GM12872 (cell line): ENCODE data around the gene TAF1B.

Experiments
- CTCF ChIP-seq: IDR thresholded peaks from 3 replicates; pipeline ENCODE4 v1.5.1; 2011; ENCODE audit warnings: low read depth, mild to moderate bottlenecking, low read length, moderate library complexity; ENCODE audit not compliant: insufficient read depth

TAF1B gene

GRCh38 chr2:9968553-9969497, 125.6 kb downstream of the TAF1B start:
- TF ChIP-seq CTCF = no peak

DNA sequence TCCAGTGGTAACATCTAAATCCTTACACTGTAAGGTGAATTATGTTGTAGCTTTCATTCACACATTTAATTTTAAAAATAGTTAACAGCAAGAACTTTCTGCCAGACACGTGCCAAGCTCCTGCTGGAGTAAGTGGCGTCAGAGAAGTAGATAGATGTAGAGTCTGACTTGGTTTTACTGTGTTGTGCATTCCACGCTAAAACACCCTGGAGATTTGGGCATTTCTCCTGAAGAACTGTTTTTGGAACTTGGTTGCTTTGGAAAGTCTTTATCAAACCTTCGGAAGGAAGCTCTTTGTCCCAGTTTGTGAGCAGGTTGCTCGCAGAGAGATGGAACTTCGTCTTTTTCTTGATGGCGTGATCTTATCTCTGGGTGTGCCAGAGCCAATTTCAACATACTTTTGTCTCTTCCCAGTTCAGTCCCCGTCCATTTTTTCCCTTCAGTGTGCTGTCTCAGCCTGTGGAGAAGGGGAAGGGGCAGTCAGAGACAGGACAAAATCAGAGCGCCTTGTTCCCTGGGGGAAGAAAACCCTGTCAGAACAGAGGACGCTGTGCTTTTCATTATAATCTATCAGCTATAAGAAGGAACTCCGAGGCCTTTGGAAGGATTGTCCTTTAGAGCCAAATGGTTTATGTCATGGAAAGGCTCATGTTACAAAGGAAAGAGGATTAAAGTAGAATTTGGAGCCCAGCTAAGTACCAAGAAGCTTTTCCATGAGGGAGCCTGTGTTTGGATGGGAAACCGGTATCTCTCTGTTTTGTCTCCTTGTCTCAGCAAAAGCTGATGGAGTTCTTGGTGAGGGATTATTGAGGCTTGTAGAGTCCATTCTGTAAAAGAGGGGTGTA, 127.1 kb downstream of the TAF1B start:
- no peak for TF ChIP-seq CTCF

DNA sequence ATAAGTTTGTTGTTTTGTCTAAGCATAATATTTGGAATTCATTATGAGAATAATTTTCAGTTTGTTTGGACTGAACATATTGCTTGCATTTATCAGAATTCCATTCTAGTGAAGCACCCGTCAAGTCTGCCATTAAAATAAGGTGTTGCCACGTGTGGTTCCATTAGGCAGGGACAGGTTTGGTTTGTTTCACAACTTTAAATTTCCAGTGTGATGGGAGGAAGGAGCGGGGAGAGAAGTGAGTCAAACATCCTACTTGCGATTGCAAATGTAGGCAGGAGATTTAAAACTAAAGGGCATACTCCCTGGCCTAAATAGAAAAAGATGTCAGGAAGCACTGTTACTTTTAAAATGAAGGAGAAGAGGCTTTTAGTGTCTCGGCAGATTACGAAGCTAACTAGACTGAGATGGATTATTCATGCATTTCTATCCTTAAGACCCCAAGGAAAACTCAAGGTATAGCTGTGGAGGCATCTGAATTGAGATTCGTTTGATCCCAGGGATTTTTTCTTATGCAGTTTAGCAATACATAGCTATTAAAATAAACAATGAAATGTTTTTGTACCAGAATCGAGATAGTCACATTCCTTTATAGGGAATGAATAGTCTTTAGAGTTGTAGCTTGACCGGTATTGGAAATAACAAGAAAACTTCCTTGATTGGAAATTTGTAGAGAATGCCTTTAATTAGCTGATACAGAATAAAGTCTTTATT, 128.0 kb downstream of the TAF1B start:
- TF ChIP-seq CTCF = no peak

- TF ChIP-seq CTCF = no peak
Observed at GRCh38 chr2:9971890-9972289, 128.6 kb downstream of the TAF1B start.

GRCh38 chr2:9972621-9973479, 129.6 kb downstream of the TAF1B start:
- TF ChIP-seq CTCF = no peak

GRCh38 chr2:9973690-9974089, 130.4 kb downstream of the TAF1B start:
- no peak for TF ChIP-seq CTCF
